Endothelial cell of umbilical vein (primary cell): ENCODE data around the gene HKDC1. TPM values are rescaled to one million over a fixed set of nuclear protein-coding genes. Genes with fewer than 3 reads are reported as not detected.

Experiments used
- BruUV-seq: library from RNA; stranded (reverse); fragments of 400-500 nt; replicated peaks from 2 replicates; lab custom pipeline; 2021; lab: Mats Ljungman, UMichigan
- CTCF ChIA-PET: fragments of 300-600, 350-600 bp; sonication (Branson Sonifier 250); formaldehyde crosslinking; loops from one replicate; lab custom pipeline; 2021; ENCODE audit warnings: antibody characterized with exemption, inconsistent platforms; lab: Charles Lee
- POLR2A ChIA-PET: fragments of 300-600, 350-600 bp; sonication (Branson Sonifier 250); formaldehyde crosslinking; loops from one replicate; lab custom pipeline; 2021; ENCODE audit warnings: antibody characterized with exemption, inconsistent platforms; lab: Charles Lee
- DNase-seq: peaks from one replicate; pipeline ENCODE4 v3.0.0-alpha.2; 2011; ENCODE audit warnings: low read depth, low spot score
- FAIRE-seq: peaks from 2 replicates; lab custom pipeline; 2011; peaks lifted over from hg19 to GRCh38; lab: Jason Lieb, UNC
- H2AFZ ChIP-seq: 2 replicates; pipeline ENCODE4 v1.6.0; 2012; ENCODE audit warnings: low read depth, low read length, control low read depth, inconsistent platforms
- H3K27ac ChIP-seq: 2 replicates; pipeline ENCODE4 v1.5.1; 2011; ENCODE audit warnings: low read depth, mild to moderate bottlenecking, control low read depth, low read length, moderate library complexity; ENCODE audit not compliant: insufficient read depth
- H3K27me3 ChIP-seq, 2 experiments: 2 replicates each; pipeline versions ENCODE4 v1.6.0 to v1.6.1; 2011; ENCODE audit warnings: low read length in 2 of 2, mixed read lengths in 1 of 2; ENCODE audit not compliant: control insufficient read depth in 2 of 2, insufficient read depth in 2 of 2
- H3K36me3 ChIP-seq, 2 experiments: 2 replicates in 1 of 2; 3 replicates in 1 of 2; pipeline ENCODE4 v1.5.1; 2011; ENCODE audit warnings: low read length in 2 of 2, mild to moderate bottlenecking in 1 of 2, moderate library complexity in 1 of 2; ENCODE audit not compliant: control insufficient read depth in 2 of 2, insufficient read depth in 2 of 2; ENCODE audit errors: extremely low read depth in 1 of 2
- H3K4me1 ChIP-seq: 3 replicates; pipeline ENCODE4 v1.5.1; 2011; ENCODE audit warnings: mild to moderate bottlenecking, low read length; ENCODE audit not compliant: control insufficient read depth, insufficient read depth; ENCODE audit errors: extremely low read depth
- H3K4me2 ChIP-seq: 2 replicates; pipeline ENCODE4 v1.6.1; 2011; ENCODE audit warnings: low read length, control low read depth, mixed read lengths; ENCODE audit not compliant: insufficient read depth
- H3K4me3 ChIP-seq, 3 experiments: fragments of 200-600 bp in 1 of 3; sonication (generic), shearing (Covaris generic) in 1 of 3; replicated peaks in 1 of 3; 2 replicates each; pipeline ENCODE4 v1.5.1; 2011 to 2016; ENCODE audit warnings: control low read depth in 3 of 3, low read length in 3 of 3, mild to moderate bottlenecking in 2 of 3, inconsistent platforms in 1 of 3, low read depth in 1 of 3, moderate library complexity in 1 of 3; ENCODE audit not compliant: insufficient read depth in 1 of 3
- H3K79me2 ChIP-seq: 2 replicates; pipeline ENCODE4 v1.6.0; 2012; ENCODE audit warnings: low read length, inconsistent platforms; ENCODE audit not compliant: control insufficient read depth, insufficient read depth
- H3K9ac ChIP-seq: replicated peaks from 2 replicates; pipeline ENCODE3; 2011; ENCODE audit warnings: low read length, control low read depth; ENCODE audit not compliant: insufficient read depth; ENCODE audit errors: extremely low read depth
- H3K9me1 ChIP-seq: replicated peaks from 3 replicates; pipeline ENCODE4 v1.6.0; 2011; ENCODE audit warnings: mild to moderate bottlenecking, low read length; ENCODE audit not compliant: control insufficient read depth, insufficient read depth; ENCODE audit errors: extremely low read depth
- H3K9me3 ChIP-seq: replicated peaks from 2 replicates; pipeline ENCODE4 v1.5.1; 2012; ENCODE audit warnings: low read length, inconsistent platforms; ENCODE audit not compliant: control insufficient read depth, insufficient read depth
- H4K20me1 ChIP-seq: replicated peaks from 2 replicates; pipeline ENCODE3; 2011; ENCODE audit warnings: mild to moderate bottlenecking, low read length; ENCODE audit not compliant: control insufficient read depth, insufficient read depth; ENCODE audit errors: extremely low read depth
- EZH2 ChIP-seq: IDR thresholded peaks from 2 replicates; pipeline ENCODE4 v1.6.1; 2012; ENCODE audit warnings: borderline replicate concordance, low read depth, mild to moderate bottlenecking, moderate library complexity, low read length, inconsistent platforms; ENCODE audit not compliant: severe bottlenecking
- FOS ChIP-seq: IDR thresholded peaks from 2 replicates; pipeline ENCODE4 v1.6.1; 2011; ENCODE audit warnings: mild to moderate bottlenecking, low read length, moderate library complexity, borderline replicate concordance; ENCODE audit not compliant: insufficient read depth
- GATA2 ChIP-seq: IDR thresholded peaks from 2 replicates; pipeline ENCODE4 v1.7.0; 2011; ENCODE audit warnings: low read depth, mild to moderate bottlenecking, moderate library complexity, mixed read lengths, low read length; ENCODE audit not compliant: insufficient read length, insufficient read depth
- JUN ChIP-seq: IDR thresholded peaks from 2 replicates; pipeline ENCODE4 v1.6.1; 2011; ENCODE audit warnings: borderline replicate concordance, low read depth; ENCODE audit not compliant: insufficient read length, insufficient read depth
- MYC ChIP-seq: IDR thresholded peaks from one replicate; pipeline ENCODE4 v1.6.1; 2011; ENCODE audit warnings: mild to moderate bottlenecking, low read depth, low read length
- POLR2A ChIP-seq: IDR thresholded peaks from 2 replicates; pipeline ENCODE4 v1.6.1; 2012; ENCODE audit warnings: low read depth, mild to moderate bottlenecking, control low read depth, low read length
- POLR2AphosphoS5 ChIP-seq: IDR thresholded peaks from 2 replicates; pipeline ENCODE4 v1.6.1; 2012; ENCODE audit warnings: low read depth, mild to moderate bottlenecking, control low read depth, low read length, moderate library complexity; ENCODE audit not compliant: insufficient read depth
- dilution Hi-C: fragments of 300-500 bp; cut with MboI; formaldehyde crosslinking; loops from one replicate; pipeline ENCODE4 v1.15.0; 2019; ENCODE audit warnings: low sequenced_read_pairs; ENCODE audit not compliant: extremely low pct_ligation_motif_present
- intact Hi-C: fragments of 100-400 bp; cut with micrococcal nuclease; formaldehyde crosslinking; loops from one replicate; pipeline ENCODE4 v1.10.0; 2022
- polyA plus RNA-seq, 4 experiments: library from polyadenylated mRNA; depleted of rRNA in 3 of 4; stranded (reverse) in 3 of 4; unstranded in 1 of 4; fragments of >200 nt; gene quantifications; 2 replicates each; pipeline versions ENCODE4 v1.2.1 to v1.2.3, GENCODE V29; 2011 to 2012; ENCODE audit warnings: missing spikeins in 1 of 4
- total RNA-seq: library from RNA; stranded (reverse); gene quantifications from 2 replicates; pipeline ENCODE4 v1.2.3, GENCODE V29; 2021
- TF ChIP-seq, protein P1 (sequence below): IDR thresholded peaks from 2 replicates; pipeline ENCODE4 v1.6.1; 2011; ENCODE audit not compliant: insufficient read depth, insufficient read length
- TF ChIP-seq, protein P2 (sequence below), 2 donors: IDR thresholded peaks; 1 replicate in 1 of 2; 2 replicates in 1 of 2; pipeline ENCODE4 v1.5.1; 2011; ENCODE audit warnings: low read length in 2 of 2, mild to moderate bottlenecking in 2 of 2, moderate library complexity in 2 of 2, control low read depth in 1 of 2, inconsistent platforms in 1 of 2, low read depth in 1 of 2; ENCODE audit not compliant: insufficient read depth in 1 of 2; ENCODE audit errors: extremely low read depth in 1 of 2

HKDC1 gene
- total and polyA plus RNA-seq, 2 donors (not counting 3 experiments of a cell fraction or from before 2014, with no cell fraction given): not detected

DNA sequence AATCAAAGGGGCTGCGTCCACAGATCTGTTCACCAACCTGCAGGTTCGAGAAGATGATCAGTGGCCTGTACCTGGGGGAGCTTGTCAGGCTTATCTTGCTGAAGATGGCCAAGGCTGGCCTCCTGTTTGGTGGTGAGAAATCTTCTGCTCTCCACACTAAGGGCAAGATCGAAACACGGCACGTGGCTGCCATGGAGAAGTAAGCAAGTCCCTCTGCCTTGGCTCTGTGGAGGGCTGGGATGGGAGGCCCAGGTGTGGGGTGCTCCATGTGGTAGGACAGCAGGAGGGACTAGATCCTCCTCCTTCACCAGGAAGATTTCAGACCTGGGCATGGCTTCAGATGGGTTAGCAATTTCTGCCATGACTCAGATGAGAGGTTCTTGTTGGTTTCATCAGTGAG lies 25.9 kb downstream of the HKDC1 start:
- Histone ChIP-seq H3K27me3 (no peaks in the 10 kb centered on the region), H3K9me3 (no peaks in the 10 kb centered on the region), H2AFZ (no peak overlapping the region), H3K4me2 (no peak overlapping the region), H3K4me3 (no peak overlapping the region), H3K36me3 (no peaks in the 10 kb centered on the region), H4K20me1 (no peaks in the 10 kb centered on the region), H3K79me2 (no peaks in the 10 kb centered on the region), H3K9ac (no peak overlapping the region), H3K4me1 (no peaks in the 10 kb centered on the region), H3K9me1 (no peaks in the 10 kb centered on the region), H3K27ac (no peak overlapping the region)
- no TSS peak for BruUV-seq
- CTCF ChIA-PET: interaction anchor here (1.2 kb wide), 1 partner anchor 11 kb away, joined by 4 read pairs; no protein-coding TSS in a partner anchor
- POLR2A ChIA-PET: no interaction called here
- dilution Hi-C loops: loop anchor here (25.0 kb wide), 1 partner anchor 141 kb away; no protein-coding TSS in a partner anchor
- DNase-seq (no peak), FAIRE-seq (no peak)
- TF ChIP-seq GATA2 (no peak), FOS (no peak), JUN (no peak), MYC (no peak), POLR2AphosphoS5 (no peak), POLR2A (no peak), EZH2 (no peak)
- TF ChIP-seq, protein P1, sequence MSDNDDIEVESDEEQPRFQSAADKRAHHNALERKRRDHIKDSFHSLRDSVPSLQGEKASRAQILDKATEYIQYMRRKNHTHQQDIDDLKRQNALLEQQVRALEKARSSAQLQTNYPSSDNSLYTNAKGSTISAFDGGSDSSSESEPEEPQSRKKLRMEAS: no peak
- TF ChIP-seq, protein P2, sequence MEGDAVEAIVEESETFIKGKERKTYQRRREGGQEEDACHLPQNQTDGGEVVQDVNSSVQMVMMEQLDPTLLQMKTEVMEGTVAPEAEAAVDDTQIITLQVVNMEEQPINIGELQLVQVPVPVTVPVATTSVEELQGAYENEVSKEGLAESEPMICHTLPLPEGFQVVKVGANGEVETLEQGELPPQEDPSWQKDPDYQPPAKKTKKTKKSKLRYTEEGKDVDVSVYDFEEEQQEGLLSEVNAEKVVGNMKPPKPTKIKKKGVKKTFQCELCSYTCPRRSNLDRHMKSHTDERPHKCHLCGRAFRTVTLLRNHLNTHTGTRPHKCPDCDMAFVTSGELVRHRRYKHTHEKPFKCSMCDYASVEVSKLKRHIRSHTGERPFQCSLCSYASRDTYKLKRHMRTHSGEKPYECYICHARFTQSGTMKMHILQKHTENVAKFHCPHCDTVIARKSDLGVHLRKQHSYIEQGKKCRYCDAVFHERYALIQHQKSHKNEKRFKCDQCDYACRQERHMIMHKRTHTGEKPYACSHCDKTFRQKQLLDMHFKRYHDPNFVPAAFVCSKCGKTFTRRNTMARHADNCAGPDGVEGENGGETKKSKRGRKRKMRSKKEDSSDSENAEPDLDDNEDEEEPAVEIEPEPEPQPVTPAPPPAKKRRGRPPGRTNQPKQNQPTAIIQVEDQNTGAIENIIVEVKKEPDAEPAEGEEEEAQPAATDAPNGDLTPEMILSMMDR (IDR thresholded peaks at IDR 0.05; ENCODE audit: extremely low read depth in 1 of 2, insufficient read depth in 1 of 2, low read depth in 1 of 2, low read length in 2 of 2): no peak
- intact Hi-C loops: no loop called here
